ENCODE results near the gene MS4A10. TPM values are rescaled to one million over a fixed set of nuclear protein-coding genes. Genes with fewer than 3 reads are reported as not detected.

MS4A10 gene
- total and polyA plus RNA-seq, 4 donors = not detected

- TF ChIP-seq HNF4G (IDR thresholded peaks at IDR 0.05) = no peak
- TF ChIP-seq REST (IDR thresholded peaks at IDR 0.05) = no peak
- TF ChIP-seq MAX (IDR thresholded peaks at IDR 0.05) = no peak
- TF ChIP-seq GABPA (IDR thresholded peaks at IDR 0.05 in 1 of 2, conservative IDR thresholded peaks at IDR 0.05 in 1 of 2) = no peak
- no peak for TF ChIP-seq NR2F2 (IDR thresholded peaks at IDR 0.05)
- no peak for TF ChIP-seq RAD21 (IDR thresholded peaks at IDR 0.05)
- no peak for TF ChIP-seq YY1 (IDR thresholded peaks at IDR 0.05)
- TF ChIP-seq HNF4A (conservative IDR thresholded peaks at IDR 0.05) = no peak
- TF ChIP-seq FOXA1 (IDR thresholded peaks at IDR 0.05) = no peak
- TF ChIP-seq EGR1 (IDR thresholded peaks at IDR 0.05; ENCODE audit: low read depth in 2 of 2) = no peak
- no peaks in the 10 kb centered on the region for H3K9me3 ChIP-seq (ENCODE audit: control insufficient read depth in 4 of 4, low read length in 3 of 4)
- 93% methylated on average over 14 of the region's 14 CpGs for WGBS
- H3K27me3 ChIP-seq (ENCODE audit: control insufficient read depth in 4 of 4, insufficient read depth in 4 of 4, low read length in 3 of 4) = no peaks in the 10 kb centered on the region
- H3K36me3 ChIP-seq (ENCODE audit: control insufficient read depth in 4 of 4, insufficient read depth in 3 of 4, low read depth in 1 of 4, low read length in 3 of 4) = no peaks in the 10 kb centered on the region
- H3K4me1 ChIP-seq (ENCODE audit: control insufficient read depth in 4 of 4, insufficient read depth in 4 of 4, low read length in 3 of 4) = peaks cover 4 to 28% (median 19%) of the 10 kb centered on the region in 4 donors
- no peak overlapping the region for H3K9ac ChIP-seq (ENCODE audit: low read depth in 1 of 2, low read length in 2 of 2)
- H3K27ac ChIP-seq (ENCODE audit: low read depth in 1 of 2, low read length in 2 of 2) = no peak overlapping the region
- no peak overlapping the region for H3K4me3 ChIP-seq (ENCODE audit: low read depth in 1 of 3, low read length in 3 of 3)
- DNase-seq (ENCODE audit: low spot score) = no peak
Observed at GRCh38 chr11:60840470-60841430, 55.6 kb downstream of the MS4A10 start.

GRCh38 chr11:60841797-60842667 is 56.9 kb downstream of the MS4A10 start, which contains the start of gene CCDC86:
TSS of gene CCDC86 (plus strand) at chr11:60842113. CDS start at chr11:60842125, 12 bp downstream.
- WGBS = 1% methylated on average over 57 of the region's 57 CpGs
- Histone ChIP-seq H3K4me1 (ENCODE audit: control insufficient read depth in 4 of 4, insufficient read depth in 4 of 4, low read length in 3 of 4) (peaks cover 4 to 28% (median 19%) of the 10 kb centered on the region in 4 donors), H3K9ac (ENCODE audit: low read depth in 1 of 2, low read length in 2 of 2) (peak within 1 kb of the TSS; percentile 42 to 90), H3K36me3 (ENCODE audit: control insufficient read depth in 4 of 4, insufficient read depth in 3 of 4, low read depth in 1 of 4, low read length in 3 of 4) (no peaks in the 10 kb centered on the region), H3K9me3 (ENCODE audit: control insufficient read depth in 4 of 4, low read length in 3 of 4) (no peaks in the 10 kb centered on the region), H3K27ac (ENCODE audit: low read depth in 1 of 2, low read length in 2 of 2) (peak within 1 kb of the TSS; percentile 45 to 58), H3K27me3 (ENCODE audit: control insufficient read depth in 4 of 4, insufficient read depth in 4 of 4, low read length in 3 of 4) (no peaks in the 10 kb centered on the region), H3K4me3 (ENCODE audit: low read depth in 1 of 3, low read length in 3 of 3) (peak within 1 kb of the TSS; percentile 74 to 96 (median 91))
- peak; percentile 96 for DNase-seq (ENCODE audit: low spot score)
- TF ChIP-seq FOXA1 (IDR thresholded peaks at IDR 0.05) = no peak
- no peak for TF ChIP-seq CTCF (IDR thresholded peaks at IDR 0.05; ENCODE audit: low read depth, low read length, missing input control)
- no peak for TF ChIP-seq TAF1 (conservative IDR thresholded peaks at IDR 0.05)
- no peak for TF ChIP-seq ZBTB33 (IDR thresholded peaks at IDR 0.05)
- peak; percentile 100 for TF ChIP-seq MAX (IDR thresholded peaks at IDR 0.05)
- TF ChIP-seq SP1 (IDR thresholded peaks at IDR 0.05) = peak; percentile 78
- peak; percentile 99 for TF ChIP-seq YY1 (IDR thresholded peaks at IDR 0.05)
- no peak for TF ChIP-seq EGR1 (IDR thresholded peaks at IDR 0.05; ENCODE audit: low read depth in 2 of 2)
- TF ChIP-seq ATF3 (IDR thresholded peaks at IDR 0.05) = no peak
- TF ChIP-seq REST (IDR thresholded peaks at IDR 0.05) = peak; percentile 15
- peak in 1 of 2 donors; percentile 36 for TF ChIP-seq JUND (IDR thresholded peaks at IDR 0.05)
